Measurements from ENCODE around the gene THAP7. TPM values are rescaled to one million over a fixed set of nuclear protein-coding genes. Genes with fewer than 3 reads are reported as not detected.

Gene THAP7
- total and polyA plus RNA-seq, 2 experiments from 2014 or later, result 21.8 to 25.9 TPM

DNA sequence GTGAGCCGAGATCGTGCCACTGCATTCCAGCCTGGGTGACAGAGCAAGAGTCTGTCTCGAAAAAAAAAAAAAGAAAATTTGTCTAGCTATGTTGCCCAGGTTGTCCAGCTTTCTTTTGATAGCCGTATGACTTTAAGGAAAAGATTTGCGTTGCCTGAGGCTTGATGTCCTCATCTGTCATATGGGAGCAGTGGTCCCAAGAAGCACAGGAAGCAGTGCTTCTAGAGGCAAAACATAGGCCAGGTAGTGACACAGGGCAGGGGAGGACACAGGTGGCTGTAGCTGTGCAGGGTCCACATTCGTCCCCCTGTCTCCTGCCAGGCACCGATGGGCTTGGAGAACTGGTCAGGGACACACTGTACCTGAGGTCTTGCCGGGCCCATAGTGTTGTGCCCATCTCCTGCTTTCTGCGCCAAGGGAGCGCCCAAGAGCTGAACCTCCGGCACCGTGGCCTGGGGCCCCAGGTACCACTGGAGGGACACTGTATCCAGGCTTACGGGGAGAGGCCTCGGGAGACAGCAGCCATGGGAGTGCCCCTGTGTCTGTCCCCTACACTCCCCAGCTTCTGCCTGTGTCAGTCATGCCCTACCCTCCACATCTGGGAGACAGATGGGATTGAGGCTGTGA lies 45.2 kb upstream of the THAP7 start:
- H4K20me1 ChIP-seq (replicated peaks; ENCODE audit: insufficient read depth), result no peaks in the 10 kb centered on the region
- no peak overlapping the region for H3K27ac ChIP-seq (ENCODE audit: low read depth)

More for the DNA sequence above, 45.2 kb upstream of the THAP7 start:
- Histone ChIP-seq H2AFZ (no peak overlapping the region), H3K27me3 (ENCODE audit: insufficient read depth) (no peaks in the 10 kb centered on the region), H3K4me2 (no peak overlapping the region), H3K36me3 (ENCODE audit: insufficient read depth) (no peaks in the 10 kb centered on the region), H3F3A (replicated peaks; ENCODE audit: low read depth) (0 out of 2 replicates have a peak, but pooled peaks cover 4% of the 10 kb centered on the region), H3K4me1 (ENCODE audit: insufficient read depth) (peaks cover 9% of the 10 kb centered on the region), H3K79me2 (replicated peaks; ENCODE audit: insufficient read depth) (no peaks in the 10 kb centered on the region), H3K9me2 (ENCODE audit: insufficient read depth) (no peaks in the 10 kb centered on the region), H3K4me3 (no peak overlapping the region)
- ATAC-seq (no peak), DNase-seq (ENCODE audit: low spot score) (no peak)
- no peaks in the 10 kb centered on the region for H3K36me3 Mint-ChIP-seq (ENCODE audit: low read depth)
- H3K27me3 Mint-ChIP-seq (ENCODE audit: insufficient read depth, low read depth, poor library complexity), result peaks cover 26% of the 10 kb centered on the region
- H3K4me3 Mint-ChIP-seq, result no peak overlapping the region
- H3K4me1 Mint-ChIP-seq, result peaks cover 27% of the 10 kb centered on the region
- H3K9me3 Mint-ChIP-seq, result no peaks in the 10 kb centered on the region
- TF ChIP-seq ZNF331 (CRISPR knock-in tag; IDR thresholded peaks at IDR 0.05; ENCODE audit: low read depth) (no peak), ZNF114 (CRISPR knock-in tag; IDR thresholded peaks at IDR 0.05) (no peak), JUNB (IDR thresholded peaks at IDR 0.05; ENCODE audit: unreplicated experiment) (no peak), EZH2 (IDR thresholded peaks at IDR 0.05; ENCODE audit: low read depth, unreplicated experiment) (no peak), EZH2phosphoT487 (IDR thresholded peaks at IDR 0.05; ENCODE audit: unreplicated experiment) (no peak)
- TF ChIP-seq, protein P1, sequence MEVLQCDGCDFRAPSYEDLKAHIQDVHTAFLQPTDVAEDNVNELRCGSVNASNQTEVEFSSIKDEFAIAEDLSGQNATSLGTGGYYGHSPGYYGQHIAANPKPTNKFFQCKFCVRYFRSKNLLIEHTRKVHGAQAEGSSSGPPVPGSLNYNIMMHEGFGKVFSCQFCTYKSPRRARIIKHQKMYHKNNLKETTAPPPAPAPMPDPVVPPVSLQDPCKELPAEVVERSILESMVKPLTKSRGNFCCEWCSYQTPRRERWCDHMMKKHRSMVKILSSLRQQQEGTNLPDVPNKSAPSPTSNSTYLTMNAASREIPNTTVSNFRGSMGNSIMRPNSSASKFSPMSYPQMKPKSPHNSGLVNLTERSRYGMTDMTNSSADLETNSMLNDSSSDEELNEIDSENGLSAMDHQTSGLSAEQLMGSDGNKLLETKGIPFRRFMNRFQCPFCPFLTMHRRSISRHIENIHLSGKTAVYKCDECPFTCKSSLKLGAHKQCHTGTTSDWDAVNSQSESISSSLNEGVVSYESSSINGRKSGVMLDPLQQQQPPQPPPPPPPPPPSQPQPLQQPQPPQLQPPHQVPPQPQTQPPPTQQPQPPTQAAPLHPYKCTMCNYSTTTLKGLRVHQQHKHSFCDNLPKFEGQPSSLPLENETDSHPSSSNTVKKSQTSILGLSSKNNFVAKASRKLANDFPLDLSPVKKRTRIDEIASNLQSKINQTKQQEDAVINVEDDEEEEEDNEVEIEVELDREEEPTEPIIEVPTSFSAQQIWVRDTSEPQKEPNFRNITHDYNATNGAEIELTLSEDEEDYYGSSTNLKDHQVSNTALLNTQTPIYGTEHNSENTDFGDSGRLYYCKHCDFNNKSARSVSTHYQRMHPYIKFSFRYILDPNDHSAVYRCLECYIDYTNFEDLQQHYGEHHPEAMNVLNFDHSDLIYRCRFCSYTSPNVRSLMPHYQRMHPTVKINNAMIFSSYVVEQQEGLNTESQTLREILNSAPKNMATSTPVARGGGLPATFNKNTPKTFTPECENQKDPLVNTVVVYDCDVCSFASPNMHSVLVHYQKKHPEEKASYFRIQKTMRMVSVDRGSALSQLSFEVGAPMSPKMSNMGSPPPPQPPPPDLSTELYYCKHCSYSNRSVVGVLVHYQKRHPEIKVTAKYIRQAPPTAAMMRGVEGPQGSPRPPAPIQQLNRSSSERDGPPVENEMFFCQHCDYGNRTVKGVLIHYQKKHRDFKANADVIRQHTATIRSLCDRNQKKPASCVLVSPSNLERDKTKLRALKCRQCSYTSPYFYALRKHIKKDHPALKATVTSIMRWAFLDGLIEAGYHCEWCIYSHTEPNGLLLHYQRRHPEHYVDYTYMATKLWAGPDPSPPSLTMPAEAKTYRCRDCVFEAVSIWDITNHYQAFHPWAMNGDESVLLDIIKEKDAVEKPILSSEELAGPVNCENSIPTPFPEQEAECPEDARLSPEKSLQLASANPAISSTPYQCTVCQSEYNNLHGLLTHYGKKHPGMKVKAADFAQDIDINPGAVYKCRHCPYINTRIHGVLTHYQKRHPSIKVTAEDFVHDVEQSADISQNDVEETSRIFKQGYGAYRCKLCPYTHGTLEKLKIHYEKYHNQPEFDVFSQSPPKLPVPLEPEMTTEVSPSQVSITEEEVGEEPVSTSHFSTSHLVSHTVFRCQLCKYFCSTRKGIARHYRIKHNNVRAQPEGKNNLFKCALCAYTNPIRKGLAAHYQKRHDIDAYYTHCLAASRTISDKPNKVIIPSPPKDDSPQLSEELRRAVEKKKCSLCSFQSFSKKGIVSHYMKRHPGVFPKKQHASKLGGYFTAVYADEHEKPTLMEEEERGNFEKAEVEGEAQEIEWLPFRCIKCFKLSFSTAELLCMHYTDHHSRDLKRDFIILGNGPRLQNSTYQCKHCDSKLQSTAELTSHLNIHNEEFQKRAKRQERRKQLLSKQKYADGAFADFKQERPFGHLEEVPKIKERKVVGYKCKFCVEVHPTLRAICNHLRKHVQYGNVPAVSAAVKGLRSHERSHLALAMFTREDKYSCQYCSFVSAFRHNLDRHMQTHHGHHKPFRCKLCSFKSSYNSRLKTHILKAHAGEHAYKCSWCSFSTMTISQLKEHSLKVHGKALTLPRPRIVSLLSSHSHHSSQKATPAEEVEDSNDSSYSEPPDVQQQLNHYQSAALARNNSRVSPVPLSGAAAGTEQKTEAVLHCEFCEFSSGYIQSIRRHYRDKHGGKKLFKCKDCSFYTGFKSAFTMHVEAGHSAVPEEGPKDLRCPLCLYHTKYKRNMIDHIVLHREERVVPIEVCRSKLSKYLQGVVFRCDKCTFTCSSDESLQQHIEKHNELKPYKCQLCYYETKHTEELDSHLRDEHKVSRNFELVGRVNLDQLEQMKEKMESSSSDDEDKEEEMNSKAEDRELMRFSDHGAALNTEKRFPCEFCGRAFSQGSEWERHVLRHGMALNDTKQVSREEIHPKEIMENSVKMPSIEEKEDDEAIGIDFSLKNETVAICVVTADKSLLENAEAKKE (CRISPR knock-in tag; IDR thresholded peaks at IDR 0.05), result no peak
- TF ChIP-seq, protein P2, sequence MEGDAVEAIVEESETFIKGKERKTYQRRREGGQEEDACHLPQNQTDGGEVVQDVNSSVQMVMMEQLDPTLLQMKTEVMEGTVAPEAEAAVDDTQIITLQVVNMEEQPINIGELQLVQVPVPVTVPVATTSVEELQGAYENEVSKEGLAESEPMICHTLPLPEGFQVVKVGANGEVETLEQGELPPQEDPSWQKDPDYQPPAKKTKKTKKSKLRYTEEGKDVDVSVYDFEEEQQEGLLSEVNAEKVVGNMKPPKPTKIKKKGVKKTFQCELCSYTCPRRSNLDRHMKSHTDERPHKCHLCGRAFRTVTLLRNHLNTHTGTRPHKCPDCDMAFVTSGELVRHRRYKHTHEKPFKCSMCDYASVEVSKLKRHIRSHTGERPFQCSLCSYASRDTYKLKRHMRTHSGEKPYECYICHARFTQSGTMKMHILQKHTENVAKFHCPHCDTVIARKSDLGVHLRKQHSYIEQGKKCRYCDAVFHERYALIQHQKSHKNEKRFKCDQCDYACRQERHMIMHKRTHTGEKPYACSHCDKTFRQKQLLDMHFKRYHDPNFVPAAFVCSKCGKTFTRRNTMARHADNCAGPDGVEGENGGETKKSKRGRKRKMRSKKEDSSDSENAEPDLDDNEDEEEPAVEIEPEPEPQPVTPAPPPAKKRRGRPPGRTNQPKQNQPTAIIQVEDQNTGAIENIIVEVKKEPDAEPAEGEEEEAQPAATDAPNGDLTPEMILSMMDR (conservative IDR thresholded peaks at IDR 0.05; ENCODE audit: low read depth in 2 of 2), result no peak
- no peak overlapping the region for H3K27ac Mint-ChIP-seq
